Measurements from ENCODE around the gene SFXN4.

GRCh38 chr10:119190954-119191785 lies 25.7 kb upstream of the SFXN4 start:
- TF ChIP-seq POLR2A (IDR thresholded peaks at IDR 0.05) (no peak), CTCF (IDR thresholded peaks at IDR 0.05) (no peak)

All from right lobe of liver (tissue), 4 donors.